HG02610 (cell line): Measurements from ENCODE around the gene CAMK2N2.
"Not testable (repeated sequence)": the region's sequence is repeated elsewhere in the genome, so short reads cannot be mapped to it uniquely, and the experiment has no call there.

Experiments used
- ATAC-seq: cut with Tn5 transposase; IDR thresholded peaks from one replicate; pipeline ENCODE4 v1.9.1; 2021; ENCODE audit warnings: mild to moderate bottlenecking, moderate library complexity; ENCODE audit not compliant: unreplicated experiment

CAMK2N2 gene

GRCh38 chr3:184275381-184275701 is 14.0 kb upstream of the CAMK2N2 start:
- ATAC-seq, result no peak

- no peak for ATAC-seq
These were observed 10.9 kb upstream of the CAMK2N2 start for GRCh38 chr3:184272269-184272668.

- ATAC-seq, result not testable (repeated sequence)
These were observed 5.9 kb upstream of the CAMK2N2 start for GRCh38 chr3:184267249-184267648.

- ATAC-seq, result no peak
These were observed 1.4 kb upstream of the CAMK2N2 start for GRCh38 chr3:184262764-184263179.

GRCh38 chr3:184261854-184262763 is 756 bp upstream of the CAMK2N2 start:
- no peak for ATAC-seq

GRCh38 chr3:184260724-184261269 is 556 bp downstream of the CAMK2N2 start:
- no peak for ATAC-seq

GRCh38 chr3:184259878-184260723 is 1.3 kb downstream of the CAMK2N2 start:
- no peak for ATAC-seq

- no peak for ATAC-seq
These were observed 1.9 kb downstream of the CAMK2N2 start for GRCh38 chr3:184259396-184259877.

GRCh38 chr3:184258926-184259325 is 2.4 kb downstream of the CAMK2N2 start:
- ATAC-seq, result no peak

- no peak for ATAC-seq
These were observed 4.1 kb downstream of the CAMK2N2 start for GRCh38 chr3:184257083-184257915.

- ATAC-seq, result no peak
These were observed 5.9 kb downstream of the CAMK2N2 start for GRCh38 chr3:184255291-184256039.

- peak; percentile 68 for ATAC-seq
These were observed 11.1 kb downstream of the CAMK2N2 start for GRCh38 chr3:184250167-184250828.

- ATAC-seq, result peak; percentile 88
These were observed 11.8 kb downstream of the CAMK2N2 start, which contains the start of gene EEF1AKMT4 for GRCh38 chr3:184249412-184250166. EEF1AKMT4 (plus strand) TSS chr3:184249672; CDS start chr3:184249695, 23 bp downstream.

- ATAC-seq, result peak; percentile 34
These were observed 12.6 kb downstream of the CAMK2N2 start, which contains the start of gene ALG3 for GRCh38 chr3:184248454-184249411. ALG3 (minus strand) TSS chr3:184248962; CDS start chr3:184248940, 22 bp downstream.

- ATAC-seq, result no peak
These were observed 19.1 kb downstream of the CAMK2N2 start for GRCh38 chr3:184242297-184242685.

- ATAC-seq, result no peak
These were observed 19.7 kb downstream of the CAMK2N2 start for GRCh38 chr3:184241447-184242296.
